IMR-90 (cell line): ENCODE measurements around the gene RNF217. TPM values are rescaled to one million over a fixed set of nuclear protein-coding genes. Genes with fewer than 3 reads are reported as not detected.

ENCODE experiments used
- ATAC-seq: fragments of 200-7000 bp; cut with Tn5 transposase; 2 replicates; pipeline ENCODE4 v1.9.1; 2020; ENCODE audit warnings: low read depth, mild to moderate bottlenecking, moderate library complexity
- BruUV-seq: library from RNA; stranded (reverse); fragments of 400-500 nt; replicated peaks from 2 replicates; lab custom pipeline; 2021; lab: Mats Ljungman, UMichigan
- CTCF ChIA-PET: fragments of 300-600 bp; formaldehyde crosslinking; extraction: SDS; loops from one replicate; lab custom pipeline; 2021; ENCODE audit warnings: antibody characterized with exemption; lab: Yijun Ruan, JAX
- POLR2A ChIA-PET: fragments of 300-600 bp; sonication (Branson Sonifier 250); formaldehyde crosslinking; loops from one replicate; lab custom pipeline; 2022; ENCODE audit warnings: antibody characterized with exemption; ENCODE audit not compliant: unreplicated experiment; lab: Charles Lee
- DNase-seq: peaks from one replicate; pipeline ENCODE4 v3.0.0; 2013
- H2AFZ ChIP-seq: replicated peaks from 2 replicates; pipeline ENCODE3; 2013; ENCODE audit warnings: low read length, mild to moderate bottlenecking; ENCODE audit not compliant: poor library complexity
- H2AK5ac ChIP-seq: 2 replicates; pipeline ENCODE4 v1.6.1; 2013; ENCODE audit warnings: low read depth, low read length, inconsistent platforms
- H2AK9ac ChIP-seq: replicated peaks from 2 replicates; pipeline ENCODE3; 2013; ENCODE audit warnings: mild to moderate bottlenecking, low read depth, low read length, moderate library complexity; ENCODE audit not compliant: poor library complexity
- H2BK120ac ChIP-seq: 2 replicates; pipeline ENCODE4 v1.6.1; 2013; ENCODE audit warnings: low read depth, low read length, inconsistent platforms
- H2BK15ac ChIP-seq: 3 replicates; pipeline ENCODE4 v1.6.1; 2013; ENCODE audit warnings: low read depth, low read length, inconsistent platforms
- H2BK20ac ChIP-seq: 2 replicates; pipeline ENCODE4 v1.6.1; 2013; ENCODE audit warnings: low read depth, mild to moderate bottlenecking, inconsistent platforms, low read length, moderate library complexity
- H2BK5ac ChIP-seq: 2 replicates; pipeline ENCODE4 v1.6.1; 2013; ENCODE audit warnings: mild to moderate bottlenecking, low read depth, low read length, inconsistent platforms; ENCODE audit not compliant: poor library complexity, severe bottlenecking
- H3K14ac ChIP-seq: replicated peaks from 2 replicates; pipeline ENCODE4 v1.6.1; 2013; ENCODE audit warnings: low read depth, low read length, inconsistent platforms
- H3K18ac ChIP-seq: 2 replicates; pipeline ENCODE4 v1.6.1; 2013; ENCODE audit warnings: low read depth, low read length, control low read depth
- H3K23ac ChIP-seq: 2 replicates; pipeline ENCODE4 v1.6.1; 2013; ENCODE audit warnings: low read depth, low read length, inconsistent platforms
- H3K27ac ChIP-seq: 2 replicates; pipeline ENCODE4 v1.5.1; 2013; ENCODE audit warnings: mild to moderate bottlenecking, control low read depth, low read length; ENCODE audit not compliant: insufficient read depth
- H3K27me3 ChIP-seq: 2 replicates; pipeline ENCODE4 v1.6.1; 2013; ENCODE audit warnings: low read length; ENCODE audit not compliant: control insufficient read depth, insufficient read depth
- H3K36me3 ChIP-seq: 2 replicates; pipeline ENCODE4 v1.6.1; 2013; ENCODE audit warnings: low read length, mixed read lengths; ENCODE audit not compliant: control insufficient read depth, insufficient read depth
- H3K4ac ChIP-seq: 2 replicates; pipeline ENCODE4 v1.6.1; 2013; ENCODE audit warnings: low read depth, low read length, inconsistent platforms
- H3K4me1 ChIP-seq: 2 replicates; pipeline ENCODE4 v1.6.1; 2013; ENCODE audit warnings: low read length, mixed read lengths; ENCODE audit not compliant: control insufficient read depth, insufficient read depth
- H3K4me2 ChIP-seq: 2 replicates; pipeline ENCODE4 v1.6.1; 2013; ENCODE audit warnings: low read depth, mild to moderate bottlenecking, control low read depth, low read length, moderate library complexity
- H3K4me3 ChIP-seq: 2 replicates; pipeline ENCODE4 v1.5.1; 2013; ENCODE audit warnings: low read depth, mild to moderate bottlenecking, control low read depth, low read length, moderate library complexity; ENCODE audit not compliant: insufficient read depth
- H3K56ac ChIP-seq: 2 replicates; pipeline ENCODE4 v1.6.1; 2013; ENCODE audit warnings: low read length, inconsistent platforms; ENCODE audit not compliant: insufficient read depth; ENCODE audit errors: extremely low read depth
- H3K79me1 ChIP-seq, 2 experiments: 2 replicates each; pipeline ENCODE4 v1.6.1; 2013; ENCODE audit warnings: low read length in 2 of 2, inconsistent platforms in 1 of 2, low read depth in 1 of 2
- H3K9ac ChIP-seq: 2 replicates; pipeline ENCODE4 v1.6.1; 2013; ENCODE audit warnings: low read depth, low read length, control low read depth
- H3K9me1 ChIP-seq: 2 replicates; pipeline ENCODE4 v1.6.1; 2013; ENCODE audit warnings: low read length, inconsistent platforms; ENCODE audit not compliant: insufficient read depth
- H3K9me3 ChIP-seq: 2 replicates; pipeline ENCODE4 v1.6.1; 2013; ENCODE audit warnings: low read length; ENCODE audit not compliant: control insufficient read depth, insufficient read depth
- H4K20me1 ChIP-seq: 2 replicates; pipeline ENCODE4 v1.6.1; 2013; ENCODE audit warnings: low read length, inconsistent platforms; ENCODE audit not compliant: insufficient read depth
- H4K5ac ChIP-seq: 2 replicates; pipeline ENCODE4 v1.6.1; 2013; ENCODE audit warnings: mild to moderate bottlenecking, low read depth, low read length, control low read depth
- H4K8ac ChIP-seq, 2 experiments: 2 replicates each; pipeline ENCODE4 v1.6.1; 2013; ENCODE audit warnings: low read depth in 2 of 2, low read length in 2 of 2, control low read depth in 1 of 2, inconsistent platforms in 1 of 2
- H4K91ac ChIP-seq: 2 replicates; pipeline ENCODE4 v1.6.1; 2013; ENCODE audit warnings: low read depth, low read length, inconsistent platforms; ENCODE audit not compliant: insufficient read depth
- BHLHE40 ChIP-seq: fragments of 150-350 bp; IDR thresholded peaks from 2 replicates; pipeline ENCODE4 v1.6.1; 2016; ENCODE audit warnings: mild to moderate bottlenecking, low read depth, low read length
- CEBPB ChIP-seq: IDR thresholded peaks from 2 replicates; pipeline ENCODE4 v1.6.1; 2012; ENCODE audit warnings: low read depth, low read length, improper control_type of control experiment
- CHD1 ChIP-seq: IDR thresholded peaks from 2 replicates; pipeline ENCODE4 v1.6.1; 2012; ENCODE audit warnings: low read depth, low read length, improper control_type of control experiment
- FOS ChIP-seq: fragments of 150-350 bp; IDR thresholded peaks from 2 replicates; pipeline ENCODE4 v1.6.1; 2016; ENCODE audit warnings: low read depth, low read length
- MAFK ChIP-seq: IDR thresholded peaks from 2 replicates; pipeline ENCODE4 v1.6.1; 2012; ENCODE audit warnings: low read depth, low read length, improper control_type of control experiment
- MAZ ChIP-seq: IDR thresholded peaks from 2 replicates; pipeline ENCODE4 v1.6.1; 2012; ENCODE audit warnings: low read depth, mild to moderate bottlenecking, low read length, improper control_type of control experiment, moderate library complexity, borderline replicate concordance
- MXI1 ChIP-seq: IDR thresholded peaks from 2 replicates; pipeline ENCODE4 v1.6.1; 2012; ENCODE audit warnings: low read depth, mild to moderate bottlenecking, low read length, moderate library complexity, borderline replicate concordance
- NFE2L2 ChIP-seq: fragments of 150-350 bp; IDR thresholded peaks from 2 replicates; pipeline ENCODE4 v1.6.1; 2016; ENCODE audit warnings: low read depth, mild to moderate bottlenecking, low read length
- POLR2A ChIP-seq: IDR thresholded peaks from 2 replicates; pipeline ENCODE4 v1.6.1; 2012; ENCODE audit warnings: mild to moderate bottlenecking, low read depth, low read length
- RCOR1 ChIP-seq: IDR thresholded peaks from 2 replicates; pipeline ENCODE4 v1.6.1; 2012; ENCODE audit warnings: mild to moderate bottlenecking, low read length, improper control_type of control experiment; ENCODE audit not compliant: insufficient replicate concordance
- SMC3 ChIP-seq: fragments of 150-350 bp; IDR thresholded peaks from 2 replicates; pipeline ENCODE4 v1.6.1; 2016; ENCODE audit warnings: low read depth, mild to moderate bottlenecking, antibody characterized with exemption, low read length, moderate library complexity
- WGBS, 2 experiments: methylation state at CpG; one replicate each; pipeline versions ENCODE4 v1.1.5 to v1.1.7; 2013; ENCODE audit warnings: missing lambda C conversion rate in 2 of 2; ENCODE audit not compliant: insufficient read length in 1 of 2; ENCODE audit errors: extremely low coverage in 2 of 2; 5-methylcytosine and 5-hydroxymethylcytosine counted together
- dilution Hi-C: fragments of 300-500 bp; cut with HindIII; formaldehyde crosslinking; loops from one replicate; pipeline ENCODE4 v1.14.3; 2018; ENCODE audit warnings: low sequenced_read_pairs; ENCODE audit not compliant: unreplicated experiment
- in situ Hi-C: fragments of 300-500 bp; cut with MboI; formaldehyde crosslinking; loops from 3 replicates; pipeline ENCODE4 v1.14.3; 2019; ENCODE audit warnings: low sequenced_read_pairs, inconsistent platforms, mixed read lengths
- intact Hi-C: fragments of 100-400 bp; cut with micrococcal nuclease; formaldehyde crosslinking; loops from 2 replicates; pipeline ENCODE4 v1.10.0; 2022
- polyA plus RNA-seq, 3 experiments: library from polyadenylated mRNA; depleted of rRNA; stranded (reverse); fragments of >200 nt; gene quantifications; 2 replicates each; pipeline ENCODE4 v1.2.3, GENCODE V29; 2012; ENCODE audit warnings: low replicate concordance in 1 of 3
- total RNA-seq: library from RNA; depleted of rRNA; stranded (reverse); fragments of >200 nt; gene quantifications from 2 replicates; pipeline ENCODE4 v1.2.3, GENCODE V29; 2012
- TF ChIP-seq, protein P1 (sequence below): fragments of 150-350 bp; IDR thresholded peaks from 2 replicates; pipeline ENCODE4 v1.6.1; 2017; ENCODE audit warnings: mild to moderate bottlenecking, antibody characterized with exemption, low read length, low read depth
- TF ChIP-seq, protein P2 (sequence below): fragments of 150-350 bp; IDR thresholded peaks from 2 replicates; pipeline ENCODE4 v1.6.1; 2016; ENCODE audit warnings: low read depth, mild to moderate bottlenecking, low read length, moderate library complexity, borderline replicate concordance

RNF217 gene
- total and polyA plus RNA-seq, 2 of the 4 experiments (the other 2 are of a cell fraction), result 11.7 to 20.4 TPM

DNA sequence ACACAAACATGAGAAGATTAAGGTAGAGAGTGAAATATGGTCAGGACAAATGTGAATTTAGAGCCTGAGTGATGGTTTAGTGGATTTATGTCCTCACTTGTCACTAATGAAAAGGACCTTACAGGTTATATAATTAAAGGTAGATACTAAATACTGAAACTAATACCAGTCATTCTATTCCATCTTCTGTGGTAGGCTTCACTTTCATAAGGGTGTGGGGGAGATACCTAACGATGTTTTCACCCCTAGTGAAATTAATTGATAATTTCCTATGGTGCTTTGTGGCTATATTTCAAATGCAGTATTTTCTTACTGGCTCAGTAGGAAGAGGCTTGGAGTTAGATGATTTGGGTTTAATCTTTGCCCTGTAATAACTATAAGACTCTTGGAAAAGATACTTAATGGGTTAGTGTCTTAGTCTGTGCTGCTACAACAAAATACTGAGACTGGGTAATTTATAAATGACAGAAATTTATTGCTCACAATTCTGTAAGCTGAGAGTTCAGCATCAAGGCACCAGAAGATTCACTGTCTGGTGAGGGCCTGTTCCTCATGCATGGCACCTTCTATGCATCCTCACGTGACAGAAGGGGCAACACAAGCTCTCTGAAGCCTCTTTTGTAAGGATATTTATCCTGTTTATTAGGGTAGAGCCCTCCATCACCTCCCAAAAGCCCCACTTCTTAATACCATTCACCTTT is 21.3 kb downstream of the RNF217 start:
- no peaks in the 10 kb centered on the region for H3K27me3 ChIP-seq
- peak overlapping the region; percentile 97; the same call in 1 of the 2 replicates for H2BK20ac ChIP-seq
- H3K4ac ChIP-seq, result peak overlapping the region; percentile 91
- H4K8ac ChIP-seq, result peak overlapping the region; percentile 84 to 91; a peak in 3 of 4 replicates
- in situ Hi-C loops, result no loop called here
- H3K56ac ChIP-seq, result no peak overlapping the region
- peak overlapping the region; percentile 37; the same call in 1 of the 2 replicates for H3K9ac ChIP-seq
- peaks cover 11% of the 10 kb centered on the region; the same call in 1 of the 2 replicates for H4K20me1 ChIP-seq
- H3K36me3 ChIP-seq, result peaks cover 7% of the 10 kb centered on the region
- peak overlapping the region; percentile 98 for H3K23ac ChIP-seq
- H3K4me1 ChIP-seq, result peaks cover 21% of the 10 kb centered on the region
- peak overlapping the region; percentile 73; the same call in 1 of the 2 replicates for H2AK5ac ChIP-seq
- H3K18ac ChIP-seq, result peak overlapping the region; percentile 98
- peaks cover 25 to 66% of the 10 kb centered on the region in 2 experiments for H3K79me1 ChIP-seq
- intact Hi-C loops, result no loop called here
- no TSS peak for BruUV-seq
- no peak overlapping the region for H2AK9ac ChIP-seq
- ATAC-seq (no peak), DNase-seq (no peak)
- no peak for TF ChIP-seq MAZ
- TF ChIP-seq FOS, result no peak
- TF ChIP-seq, protein P1, sequence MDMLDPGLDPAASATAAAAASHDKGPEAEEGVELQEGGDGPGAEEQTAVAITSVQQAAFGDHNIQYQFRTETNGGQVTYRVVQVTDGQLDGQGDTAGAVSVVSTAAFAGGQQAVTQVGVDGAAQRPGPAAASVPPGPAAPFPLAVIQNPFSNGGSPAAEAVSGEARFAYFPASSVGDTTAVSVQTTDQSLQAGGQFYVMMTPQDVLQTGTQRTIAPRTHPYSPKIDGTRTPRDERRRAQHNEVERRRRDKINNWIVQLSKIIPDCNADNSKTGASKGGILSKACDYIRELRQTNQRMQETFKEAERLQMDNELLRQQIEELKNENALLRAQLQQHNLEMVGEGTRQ, result no peak
- no peak for TF ChIP-seq MAFK
- no peak for TF ChIP-seq CHD1
- no peak for TF ChIP-seq MXI1
- no peak for TF ChIP-seq POLR2A
- TF ChIP-seq, protein P2, sequence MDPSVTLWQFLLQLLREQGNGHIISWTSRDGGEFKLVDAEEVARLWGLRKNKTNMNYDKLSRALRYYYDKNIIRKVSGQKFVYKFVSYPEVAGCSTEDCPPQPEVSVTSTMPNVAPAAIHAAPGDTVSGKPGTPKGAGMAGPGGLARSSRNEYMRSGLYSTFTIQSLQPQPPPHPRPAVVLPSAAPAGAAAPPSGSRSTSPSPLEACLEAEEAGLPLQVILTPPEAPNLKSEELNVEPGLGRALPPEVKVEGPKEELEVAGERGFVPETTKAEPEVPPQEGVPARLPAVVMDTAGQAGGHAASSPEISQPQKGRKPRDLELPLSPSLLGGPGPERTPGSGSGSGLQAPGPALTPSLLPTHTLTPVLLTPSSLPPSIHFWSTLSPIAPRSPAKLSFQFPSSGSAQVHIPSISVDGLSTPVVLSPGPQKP, result no peak
- TF ChIP-seq SMC3, result no peak
- no peak for TF ChIP-seq CEBPB
- no peak for TF ChIP-seq BHLHE40
- TF ChIP-seq RCOR1, result no peak
- TF ChIP-seq NFE2L2, result no peak
- H4K91ac ChIP-seq, result peak overlapping the region; percentile 60
- peak overlapping the region; percentile 98 for H2BK120ac ChIP-seq
- H3K4me2 ChIP-seq, result 0 out of 2 replicates have a peak overlapping the region, but pooled peaks have one; percentile 33
- no peak overlapping the region for H2AFZ ChIP-seq
- peak overlapping the region; percentile 97 for H4K5ac ChIP-seq
- no CpG with 5 or more reads among the region's 2 CpGs for WGBS, 2 experiments
- POLR2A ChIA-PET, result no interaction called here
- dilution Hi-C loops, result no loop called here
- peak overlapping the region; percentile 90; the same call in 1 of the 2 replicates for H3K14ac ChIP-seq
- H2BK15ac ChIP-seq, result peak overlapping the region; percentile 92; the same call in 2 of the 3 replicates
- H3K27ac ChIP-seq, result peak overlapping the region; percentile 97; the same call in 1 of the 2 replicates
- CTCF ChIA-PET, result no interaction called here
- peaks cover 12% of the 10 kb centered on the region for H3K9me1 ChIP-seq
- peak overlapping the region; percentile 97 for H2BK5ac ChIP-seq
- peaks cover 2% of the 10 kb centered on the region; the same call in 1 of the 2 replicates for H3K9me3 ChIP-seq
- H3K4me3 ChIP-seq, result no peak overlapping the region
